SK-N-SH treated with all-trans-retinoic acid at 6 μM for 48 hours (cell line): ENCODE data around the gene SPATA18.

Experiments
- CREB5 ChIP-seq: fragments of 250-450 bp; sonication (Bioruptor Pico); IDR thresholded peaks from 2 replicates; pipeline ENCODE4 v1.5.1; 2020; ENCODE audit warnings: low read depth, mild to moderate bottlenecking, moderate library complexity
- ESRRG ChIP-seq: fragments of 250-450 bp; sonication (Bioruptor Pico); IDR thresholded peaks from 2 replicates; pipeline ENCODE4 v1.6.1; 2021; ENCODE audit warnings: mild to moderate bottlenecking
- PATZ1 ChIP-seq: fragments of 250-450 bp; sonication (Bioruptor Pico); IDR thresholded peaks from 2 replicates; pipeline ENCODE4 v1.8.0; 2020; ENCODE audit warnings: mild to moderate bottlenecking, moderate library complexity, borderline replicate concordance

GRCh38 chr4:52010986-52011385, 40.1 kb upstream of the SPATA18 start:
- TF ChIP-seq ESRRG (CRISPR knock-in tag) (no peak), PATZ1 (CRISPR knock-in tag) (no peak), CREB5 (CRISPR knock-in tag) (no peak)
